Measurements from ENCODE around the gene DHRS7C.

- TF ChIP-seq, protein P1, sequence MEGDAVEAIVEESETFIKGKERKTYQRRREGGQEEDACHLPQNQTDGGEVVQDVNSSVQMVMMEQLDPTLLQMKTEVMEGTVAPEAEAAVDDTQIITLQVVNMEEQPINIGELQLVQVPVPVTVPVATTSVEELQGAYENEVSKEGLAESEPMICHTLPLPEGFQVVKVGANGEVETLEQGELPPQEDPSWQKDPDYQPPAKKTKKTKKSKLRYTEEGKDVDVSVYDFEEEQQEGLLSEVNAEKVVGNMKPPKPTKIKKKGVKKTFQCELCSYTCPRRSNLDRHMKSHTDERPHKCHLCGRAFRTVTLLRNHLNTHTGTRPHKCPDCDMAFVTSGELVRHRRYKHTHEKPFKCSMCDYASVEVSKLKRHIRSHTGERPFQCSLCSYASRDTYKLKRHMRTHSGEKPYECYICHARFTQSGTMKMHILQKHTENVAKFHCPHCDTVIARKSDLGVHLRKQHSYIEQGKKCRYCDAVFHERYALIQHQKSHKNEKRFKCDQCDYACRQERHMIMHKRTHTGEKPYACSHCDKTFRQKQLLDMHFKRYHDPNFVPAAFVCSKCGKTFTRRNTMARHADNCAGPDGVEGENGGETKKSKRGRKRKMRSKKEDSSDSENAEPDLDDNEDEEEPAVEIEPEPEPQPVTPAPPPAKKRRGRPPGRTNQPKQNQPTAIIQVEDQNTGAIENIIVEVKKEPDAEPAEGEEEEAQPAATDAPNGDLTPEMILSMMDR (optimal IDR thresholded peaks at IDR 0.05 in 1 of 3, IDR thresholded peaks at IDR 0.05 in 1 of 3, conservative IDR thresholded peaks at IDR 0.05 in 1 of 3; ENCODE audit: extremely low read depth in 1 of 3, insufficient read depth in 2 of 3, low read length in 3 of 3), result no peak
- no peak for TF ChIP-seq EZH2 (IDR thresholded peaks at IDR 0.05; ENCODE audit: low read length)
Observed at GRCh38 chr17:9763643-9764042, 27.7 kb downstream of the DHRS7C start.
